NCI-H526 treated with DMSO at 0.1 percent for 48 hours (cell line): ENCODE measurements around the gene MDM2.
"Not testable (repeated sequence)": the region's sequence is repeated elsewhere in the genome, so short reads cannot be mapped to it uniquely, and the experiment has no call there.

Source experiments
- DNase-seq: peaks from one replicate; lab custom pipeline; 2025; lab: John Stamatoyannopoulos, UW

MDM2 gene

GRCh38 chr12:68806488-68807237, 1.3 kb upstream of the MDM2 start:
- DNase-seq, result no peak

DNA sequence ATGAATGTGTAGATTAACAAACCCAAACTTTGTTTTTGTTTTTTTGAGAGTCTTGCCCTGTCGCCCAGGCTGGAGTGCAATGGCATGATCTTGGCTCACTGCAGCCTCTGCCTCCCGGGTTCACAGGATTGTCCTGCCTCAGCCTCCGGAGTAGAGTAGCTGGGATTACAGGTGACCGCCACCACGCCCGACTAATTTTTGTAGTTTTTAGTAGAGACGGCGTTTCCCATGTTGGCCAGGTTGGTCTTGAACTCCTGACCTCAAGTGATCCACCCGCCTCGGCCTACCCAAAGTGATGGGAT, 752 bp upstream of the MDM2 start:
- DNase-seq, result not testable (repeated sequence)

DNA sequence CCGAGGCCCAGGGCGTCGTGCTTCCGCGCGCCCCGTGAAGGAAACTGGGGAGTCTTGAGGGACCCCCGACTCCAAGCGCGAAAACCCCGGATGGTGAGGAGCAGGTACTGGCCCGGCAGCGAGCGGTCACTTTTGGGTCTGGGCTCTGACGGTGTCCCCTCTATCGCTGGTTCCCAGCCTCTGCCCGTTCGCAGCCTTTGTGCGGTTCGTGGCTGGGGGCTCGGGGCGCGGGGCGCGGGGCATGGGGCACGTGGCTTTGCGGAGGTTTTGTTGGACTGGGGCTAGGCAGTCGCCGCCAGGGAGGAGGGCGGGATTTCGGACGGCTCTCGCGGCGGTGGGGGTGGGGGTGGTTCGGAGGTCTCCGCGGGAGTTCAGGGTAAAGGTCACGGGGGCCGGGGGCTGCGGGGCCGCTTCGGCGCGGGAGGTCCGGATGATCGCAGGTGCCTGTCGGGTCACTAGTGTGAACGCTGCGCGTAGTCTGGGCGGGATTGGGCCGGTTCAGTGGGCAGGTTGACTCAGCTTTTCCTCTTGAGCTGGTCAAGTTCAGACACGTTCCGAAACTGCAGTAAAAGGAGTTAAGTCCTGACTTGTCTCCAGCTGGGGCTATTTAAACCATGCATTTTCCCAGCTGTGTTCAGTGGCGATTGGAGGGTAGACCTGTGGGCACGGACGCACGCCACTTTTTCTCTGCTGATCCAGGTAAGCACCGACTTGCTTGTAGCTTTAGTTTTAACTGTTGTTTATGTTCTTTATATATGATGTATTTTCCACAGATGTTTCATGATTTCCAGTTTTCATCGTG, 612 bp downstream of the MDM2 start:
- peak; percentile 96 for DNase-seq

DNA sequence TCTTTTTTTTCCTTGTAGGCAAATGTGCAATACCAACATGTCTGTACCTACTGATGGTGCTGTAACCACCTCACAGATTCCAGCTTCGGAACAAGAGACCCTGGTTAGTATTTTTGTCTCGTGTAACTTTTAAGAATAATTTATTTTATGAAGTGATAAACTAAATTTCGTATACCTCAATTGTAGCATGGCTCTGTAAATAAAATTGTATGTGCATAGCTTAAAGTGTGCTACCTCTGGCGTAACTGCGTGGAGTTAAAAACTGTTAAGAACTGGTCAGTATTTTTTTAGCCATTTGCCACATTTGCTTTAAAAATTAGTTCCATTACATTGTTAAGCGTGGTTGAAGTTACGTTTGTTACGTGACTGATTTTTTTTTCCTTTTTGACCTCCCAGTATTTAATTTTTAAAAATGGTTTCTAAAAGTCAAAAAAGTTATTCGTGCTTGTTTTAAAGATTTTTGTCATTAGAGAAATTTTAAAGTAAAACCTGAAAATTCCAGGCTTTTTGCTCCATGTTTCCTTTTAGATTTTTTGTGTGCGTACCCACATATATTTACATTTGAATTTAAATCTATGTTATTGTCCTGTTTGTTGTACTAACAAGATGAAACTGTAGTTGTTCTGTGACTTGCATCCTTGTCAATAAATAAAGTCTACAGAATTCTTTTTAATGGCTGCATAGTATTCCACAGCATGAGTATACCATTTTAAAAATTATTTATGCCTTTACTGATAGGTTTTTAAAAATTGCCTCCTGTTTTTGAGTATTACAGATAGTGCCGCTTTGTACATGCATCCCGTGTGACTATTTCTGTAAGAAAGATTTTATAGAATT, 1.4 kb downstream of the MDM2 start:
- no peak for DNase-seq

GRCh38 chr12:68810027-68810389, 2.0 kb downstream of the MDM2 start:
- DNase-seq, result not testable (repeated sequence)

GRCh38 chr12:68811573-68811972, 3.6 kb downstream of the MDM2 start:
- not testable (repeated sequence) for DNase-seq

DNA sequence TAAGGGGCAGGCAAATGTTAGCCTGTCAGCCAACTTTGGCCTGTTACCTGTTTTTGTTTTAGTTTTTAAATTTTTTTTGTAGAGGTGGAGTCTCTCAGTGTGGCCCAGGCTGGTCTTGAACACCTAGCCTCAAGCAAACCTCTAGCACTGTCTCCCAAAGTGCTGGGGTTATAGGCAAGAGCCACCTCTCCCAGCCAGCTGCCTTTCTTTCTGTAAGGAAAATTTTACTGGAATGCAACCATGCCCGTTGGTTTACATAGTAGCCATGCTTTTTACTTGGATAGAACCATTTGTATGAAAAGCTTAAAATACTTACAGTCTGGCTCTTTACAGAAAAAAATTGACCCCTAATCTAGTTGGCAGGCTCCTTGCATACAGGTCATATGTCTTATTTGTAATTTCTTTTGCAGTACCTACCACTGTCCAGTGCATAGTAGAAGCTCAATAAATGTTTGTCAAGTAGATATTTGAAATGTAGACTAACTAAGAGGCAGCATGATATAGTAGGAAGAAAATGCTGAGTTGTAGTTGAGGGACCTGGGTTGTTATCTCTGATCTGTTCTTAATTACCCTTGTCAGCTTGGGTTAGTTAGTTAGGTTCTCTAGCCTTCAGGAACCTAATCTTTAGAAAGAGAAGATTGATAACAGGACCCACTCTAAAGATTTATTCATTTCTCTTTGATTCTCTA, 4.7 kb downstream of the MDM2 start:
- DNase-seq, result no peak

DNA sequence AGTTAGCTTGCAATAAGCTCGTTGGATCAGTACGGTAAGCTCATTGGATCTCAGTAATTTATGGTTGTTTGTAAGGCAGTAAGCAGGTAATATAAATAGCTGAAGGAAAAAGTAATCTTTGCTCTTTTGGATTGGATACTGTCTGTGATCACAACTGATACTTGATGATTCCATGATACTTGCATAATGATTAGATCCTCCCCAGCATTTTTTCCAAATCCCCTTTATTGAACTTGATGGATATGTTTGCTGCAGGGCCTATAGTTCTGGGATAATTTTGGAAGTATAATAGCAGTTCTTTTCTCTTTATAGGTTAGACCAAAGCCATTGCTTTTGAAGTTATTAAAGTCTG, 5.2 kb downstream of the MDM2 start:
- DNase-seq, result no peak

DNA sequence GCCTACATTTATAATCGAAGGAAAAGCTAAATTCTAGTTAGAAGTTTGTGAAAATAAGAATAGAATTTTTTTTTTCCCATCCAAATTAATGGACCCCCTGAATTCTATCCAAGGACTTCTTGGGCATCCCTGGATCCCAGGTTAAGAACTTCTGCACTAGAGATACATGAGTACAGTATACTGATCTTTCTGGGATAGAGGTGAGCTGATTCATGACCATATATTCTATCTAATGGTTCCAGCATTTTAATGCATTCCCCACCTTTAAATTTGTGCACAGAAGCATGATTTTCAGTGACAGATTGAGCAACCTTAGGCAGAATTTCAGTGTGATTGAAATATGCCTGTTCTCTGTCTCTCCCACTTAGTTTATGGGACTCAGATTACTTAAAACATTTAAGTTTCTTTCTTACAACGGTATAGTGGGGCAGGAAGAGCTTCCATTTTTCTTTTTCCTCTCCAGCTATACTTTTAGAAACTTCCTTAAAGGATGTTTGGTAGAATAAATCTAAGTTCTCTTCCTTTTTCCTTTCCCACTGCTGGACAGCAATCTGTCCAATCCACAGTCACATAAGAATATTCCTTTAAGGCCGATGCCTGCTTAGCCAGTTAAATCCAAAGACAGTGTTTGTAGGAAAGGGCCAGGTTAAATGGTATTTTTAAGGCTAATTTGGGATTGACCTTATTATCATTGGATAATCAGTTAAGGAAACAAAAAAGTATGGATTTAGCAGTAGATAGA, 6.7 kb downstream of the MDM2 start:
- no peak for DNase-seq

DNA sequence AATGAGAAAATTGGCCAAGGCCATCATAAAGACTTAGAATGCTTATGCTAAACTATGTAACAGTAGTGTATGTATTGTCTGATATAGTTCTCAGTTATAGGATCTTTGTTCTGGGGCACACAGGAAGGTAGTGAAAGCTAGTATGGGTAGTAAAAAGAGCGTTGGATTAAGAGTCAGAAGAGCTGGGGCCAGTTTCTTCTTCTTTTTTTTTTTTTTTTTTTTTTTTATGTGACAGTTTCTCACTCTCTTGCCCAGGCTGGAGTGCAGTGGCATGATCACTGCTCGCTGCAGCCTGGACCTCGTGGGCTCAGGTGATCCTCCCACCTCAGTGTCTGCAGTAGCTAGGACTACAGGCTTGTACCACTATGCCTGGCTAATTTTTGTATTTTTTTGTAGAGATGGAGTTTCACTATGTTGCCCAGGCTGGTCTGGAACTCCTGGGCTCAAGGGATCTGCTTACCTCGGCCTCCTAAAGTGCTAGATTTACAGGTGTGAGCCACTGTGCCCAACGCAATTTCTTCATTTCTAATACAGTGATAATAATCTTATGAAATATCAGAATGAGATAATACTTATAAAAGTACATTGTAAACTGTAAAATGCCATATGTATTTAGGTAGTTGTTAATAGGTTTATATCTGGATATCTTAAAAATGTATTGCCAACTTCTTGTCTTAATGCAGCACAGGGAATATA, 7.4 kb downstream of the MDM2 start:
- no peak for DNase-seq

GRCh38 chr12:68815928-68816800, 8.2 kb downstream of the MDM2 start:
- no peak for DNase-seq

GRCh38 chr12:68819481-68819880, 11.5 kb downstream of the MDM2 start:
- not testable (repeated sequence) for DNase-seq

DNA sequence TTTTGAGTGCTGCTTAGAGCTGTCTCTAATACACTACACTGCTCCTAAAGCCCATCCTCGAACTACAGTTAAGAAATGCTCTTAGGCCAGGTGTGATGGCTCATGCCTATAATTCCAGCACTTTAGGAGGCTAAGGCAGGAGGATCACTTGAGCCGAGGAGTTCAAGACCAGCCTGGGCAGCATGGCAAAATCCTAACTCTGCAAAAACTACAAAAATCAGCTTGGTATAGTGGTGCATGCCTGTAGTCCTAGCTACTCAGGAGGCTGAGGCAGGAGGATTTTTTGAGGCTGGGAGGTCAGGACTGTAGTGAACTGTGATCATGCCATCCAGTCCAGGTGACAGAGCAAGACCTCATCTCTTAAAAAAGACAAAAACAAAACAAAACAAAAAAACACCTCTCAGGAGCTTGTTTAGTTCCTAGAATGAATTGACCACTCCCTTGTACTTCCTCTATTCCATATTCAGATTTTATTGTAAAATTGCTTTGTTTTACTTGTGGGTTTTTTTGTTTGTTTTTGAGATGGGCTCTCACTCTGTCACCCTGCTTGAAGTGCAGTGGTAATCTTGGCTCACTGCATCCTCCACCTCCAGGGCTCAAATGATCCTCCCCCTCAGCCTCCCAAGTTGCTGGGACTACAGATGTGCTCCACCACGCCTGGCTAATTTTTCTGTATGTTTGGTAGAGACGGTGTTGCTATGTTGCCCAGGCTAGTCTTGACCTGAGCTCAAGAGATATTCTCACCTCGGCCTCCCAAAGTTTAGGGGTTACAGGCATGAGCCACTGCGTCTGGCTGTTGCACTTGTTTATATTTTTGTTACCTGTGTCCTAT, 13.6 kb downstream of the MDM2 start:
- no peak for DNase-seq

DNA sequence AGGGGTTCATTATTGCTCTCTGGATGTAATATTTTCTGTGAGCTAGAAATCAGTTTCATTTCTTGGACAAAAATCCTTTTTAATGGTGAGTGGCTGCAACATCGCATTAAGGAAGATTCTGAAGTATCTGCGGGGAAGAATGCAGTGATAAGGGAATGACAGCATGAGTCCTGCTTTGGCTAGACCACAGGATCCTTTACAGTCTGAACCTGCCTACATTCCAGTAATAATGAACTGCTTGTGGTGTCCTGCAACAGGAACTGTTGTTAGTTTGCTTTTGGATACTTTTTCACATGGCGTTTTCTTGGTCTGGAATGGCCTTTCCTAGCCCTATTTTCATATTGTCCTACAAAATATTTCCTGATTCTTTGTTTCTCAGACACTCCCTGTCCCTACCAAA, 15.7 kb downstream of the MDM2 start:
- DNase-seq, result no peak

DNA sequence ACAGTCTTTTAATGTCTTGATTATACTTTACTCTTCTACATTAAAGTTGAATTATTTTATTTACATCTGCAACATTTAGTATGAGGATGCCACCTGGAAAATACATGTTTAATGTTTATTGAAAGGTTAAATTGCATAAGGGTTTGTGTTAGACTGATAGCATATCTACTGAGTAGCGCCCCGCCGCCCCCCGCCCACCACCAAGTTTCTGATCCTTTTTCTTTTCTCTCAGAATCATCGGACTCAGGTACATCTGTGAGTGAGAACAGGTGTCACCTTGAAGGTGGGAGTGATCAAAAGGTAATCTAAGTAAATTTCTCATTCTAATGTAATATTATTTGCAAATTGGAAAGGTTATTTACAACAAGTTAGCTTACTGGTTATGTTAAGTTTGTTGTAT, 16.2 kb downstream of the MDM2 start:
- no peak for DNase-seq

DNA sequence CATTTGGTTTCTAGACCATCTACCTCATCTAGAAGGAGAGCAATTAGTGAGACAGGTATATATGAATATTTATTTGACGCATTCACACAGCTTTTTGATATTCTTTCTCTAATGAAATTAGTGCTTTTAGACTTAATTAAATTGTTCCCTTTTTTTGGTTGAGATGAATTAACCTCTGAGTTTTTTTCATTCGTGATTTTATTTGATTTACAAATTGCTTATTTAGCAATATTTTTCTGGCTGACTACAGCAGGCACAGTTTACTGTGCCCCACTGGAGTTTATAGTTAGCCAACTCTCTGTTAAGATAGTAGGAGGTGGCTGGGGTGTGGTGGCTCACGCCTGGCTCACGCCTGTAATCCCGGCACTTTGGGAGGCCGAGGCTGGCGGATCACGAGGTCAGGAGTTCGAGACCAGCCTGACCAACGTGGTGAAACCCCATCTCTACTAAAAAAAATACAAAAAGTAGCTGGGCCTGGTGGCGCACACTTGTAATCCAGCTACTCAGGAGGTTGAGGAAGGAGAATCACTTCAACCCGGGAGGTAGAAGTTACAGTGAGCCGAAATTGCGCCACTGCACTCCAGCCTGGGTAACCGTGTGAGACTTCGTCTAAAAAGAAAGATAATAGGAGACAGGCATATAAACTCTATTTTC, 16.7 kb downstream of the MDM2 start:
- DNase-seq, result no peak

GRCh38 chr12:68825569-68826217, 17.7 kb downstream of the MDM2 start:
- DNase-seq, result no peak
